Memory B cell (primary cell): ENCODE measurements around the gene CARMIL3.
"Not testable (repeated sequence)": the region's sequence is repeated elsewhere in the genome, so short reads cannot be mapped to it uniquely, and the experiment has no call there.

ENCODE experiments used
- ATAC-seq: fragments of 150-1000 bp; cut with Tn5 transposase; 2 replicates; pipeline ENCODE4 v1.10.0; 2021; ENCODE audit warnings: low read depth, mild to moderate bottlenecking, moderate library complexity
- DNase-seq, 2 donors: peaks; one replicate each; pipeline ENCODE4 v3.0.0; 2022; ENCODE audit warnings: low spot score in 2 of 2
- H3K27ac Mint-ChIP-seq: one replicate; pipeline ENCODE4 v1.8.0; 2022; ENCODE audit warnings: mild to moderate bottlenecking, moderate library complexity, mixed read lengths
- H3K27me3 Mint-ChIP-seq: one replicate; pipeline ENCODE4 v1.8.0; 2022; ENCODE audit warnings: mixed read lengths
- H3K36me3 Mint-ChIP-seq: one replicate; pipeline ENCODE4 v1.8.0; 2022; ENCODE audit warnings: mild to moderate bottlenecking, mixed read lengths
- H3K4me1 Mint-ChIP-seq: one replicate; pipeline ENCODE4 v1.8.0; 2022; ENCODE audit warnings: mixed read lengths
- H3K4me3 Mint-ChIP-seq: one replicate; pipeline ENCODE4 v1.8.0; 2022; ENCODE audit warnings: mild to moderate bottlenecking, moderate library complexity, mixed read lengths
- H3K9me3 Mint-ChIP-seq: one replicate; pipeline ENCODE4 v1.8.0; 2022; ENCODE audit warnings: mixed read lengths

CARMIL3 gene

GRCh38 chr14:24094841-24095270, 43.0 kb downstream of the CARMIL3 start:
- H3K4me3 Mint-ChIP-seq = peak overlapping the region; percentile 94
- no peaks in the 10 kb centered on the region for H3K27me3 Mint-ChIP-seq
- ATAC-seq = no peak
- DNase-seq = no peak
- no peaks in the 10 kb centered on the region for H3K9me3 Mint-ChIP-seq
- H3K36me3 Mint-ChIP-seq = peaks cover 12% of the 10 kb centered on the region
- H3K27ac Mint-ChIP-seq = peak overlapping the region; percentile 94
- peaks cover 29% of the 10 kb centered on the region for H3K4me1 Mint-ChIP-seq

GRCh38 chr14:24095271-24096068, 43.7 kb downstream of the CARMIL3 start:
- Mint-ChIP-seq H3K9me3 (no peaks in the 10 kb centered on the region), H3K27me3 (no peaks in the 10 kb centered on the region), H3K4me3 (peak overlapping the region; percentile 94), H3K27ac (peak overlapping the region; percentile 94), H3K4me1 (peaks cover 26% of the 10 kb centered on the region), H3K36me3 (peaks cover 14% of the 10 kb centered on the region)
- DNase-seq (peak; percentile 40 to 42), ATAC-seq (peak; percentile 56)

- Mint-ChIP-seq H3K4me1 (peaks cover 23% of the 10 kb centered on the region), H3K36me3 (peaks cover 14% of the 10 kb centered on the region), H3K27ac (peak overlapping the region; percentile 11), H3K4me3 (peak overlapping the region; percentile 59), H3K27me3 (no peaks in the 10 kb centered on the region), H3K9me3 (no peaks in the 10 kb centered on the region)
- DNase-seq (no peak), ATAC-seq (no peak)
These were observed 44.9 kb downstream of the CARMIL3 start for GRCh38 chr14:24096545-24097181.

DNA sequence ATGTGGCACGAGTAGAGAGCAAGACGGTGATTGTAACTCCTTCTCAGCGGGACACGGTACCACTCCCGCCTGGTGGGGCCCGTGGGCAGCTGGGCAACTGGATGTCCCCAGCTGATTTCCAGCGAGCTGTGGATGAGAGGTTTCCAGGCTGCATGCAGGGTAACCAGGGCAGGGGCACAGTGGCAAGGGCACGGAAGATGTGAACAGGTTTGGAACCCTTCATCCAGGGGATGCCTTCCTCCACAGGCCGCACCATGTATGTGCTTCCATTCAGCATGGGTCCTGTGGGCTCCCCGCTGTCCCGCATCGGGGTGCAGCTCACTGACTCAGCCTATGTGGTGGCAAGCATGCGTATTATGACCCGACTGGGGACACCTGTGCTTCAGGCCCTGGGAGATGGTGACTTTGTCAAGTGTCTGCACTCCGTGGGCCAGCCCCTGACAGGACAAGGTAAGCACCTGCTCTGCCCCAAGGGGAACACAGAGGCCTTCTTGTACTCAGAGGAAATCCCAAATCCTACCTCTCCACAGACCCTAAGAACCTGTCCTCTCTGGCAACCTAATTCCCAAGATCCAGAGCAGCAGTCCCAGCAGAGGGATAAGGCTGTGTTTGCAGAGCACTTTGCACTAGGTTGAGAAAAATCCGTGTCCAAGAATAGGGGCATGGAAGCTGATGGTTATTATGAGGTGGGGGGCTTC, 46.6 kb downstream of the CARMIL3 start:
- Mint-ChIP-seq H3K4me3 (no peak overlapping the region), H3K27ac (no peak overlapping the region)

GRCh38 chr14:24098927-24099813, 47.4 kb downstream of the CARMIL3 start:
- no peak for ATAC-seq
- no peaks in the 10 kb centered on the region for H3K27me3 Mint-ChIP-seq
- H3K36me3 Mint-ChIP-seq = peaks cover 20% of the 10 kb centered on the region
- H3K27ac Mint-ChIP-seq = no peak overlapping the region
- H3K4me3 Mint-ChIP-seq = no peak overlapping the region
- no peaks in the 10 kb centered on the region for H3K9me3 Mint-ChIP-seq
- peaks cover 16% of the 10 kb centered on the region for H3K4me1 Mint-ChIP-seq
- DNase-seq = no peak

More for the DNA sequence above, 46.6 kb downstream of the CARMIL3 start:
- H3K27me3 Mint-ChIP-seq = no peaks in the 10 kb centered on the region
- no peak for DNase-seq
- H3K4me1 Mint-ChIP-seq = peaks cover 21% of the 10 kb centered on the region
- no peak for ATAC-seq
- H3K36me3 Mint-ChIP-seq = peaks cover 17% of the 10 kb centered on the region
- no peaks in the 10 kb centered on the region for H3K9me3 Mint-ChIP-seq

DNA sequence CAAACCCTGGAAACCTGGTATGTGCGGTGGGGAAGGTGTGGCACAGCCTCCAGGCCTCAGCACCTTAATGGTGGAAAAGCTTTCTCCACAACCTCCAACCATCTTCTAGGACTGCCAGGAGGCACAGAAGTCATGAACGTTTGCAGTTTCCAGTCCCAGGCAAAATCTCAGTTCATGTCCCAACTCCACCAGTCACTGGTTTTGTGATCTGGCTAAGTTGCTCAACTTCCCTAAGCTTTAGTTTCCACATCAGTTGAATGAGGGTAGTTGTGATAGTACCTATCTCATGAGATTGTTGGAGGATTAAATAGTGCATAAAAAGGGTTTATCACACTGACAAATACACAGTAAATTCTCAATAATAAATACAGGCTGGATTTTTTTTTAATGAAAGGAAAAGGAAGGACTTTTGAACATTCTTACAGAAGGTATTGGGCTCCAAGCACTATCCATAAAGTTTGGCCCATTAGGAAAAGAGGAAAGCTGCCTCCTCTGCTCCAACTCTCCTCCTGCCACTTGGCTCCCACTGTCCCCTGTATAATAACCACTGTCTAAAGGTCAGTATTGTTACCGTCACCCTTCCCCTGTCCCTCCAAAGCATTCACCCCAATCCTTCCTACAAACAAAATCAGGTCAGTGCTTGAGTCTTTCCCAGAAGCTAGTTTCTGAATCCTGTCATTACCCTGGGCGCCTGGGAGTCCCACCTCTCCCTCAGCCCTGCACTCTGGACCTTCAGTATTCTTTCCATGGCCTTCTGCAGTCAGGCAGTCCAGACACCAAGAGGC, 48.6 kb downstream of the CARMIL3 start:
- Mint-ChIP-seq H3K27ac (no peak overlapping the region), H3K36me3 (peaks cover 24% of the 10 kb centered on the region)

DNA sequence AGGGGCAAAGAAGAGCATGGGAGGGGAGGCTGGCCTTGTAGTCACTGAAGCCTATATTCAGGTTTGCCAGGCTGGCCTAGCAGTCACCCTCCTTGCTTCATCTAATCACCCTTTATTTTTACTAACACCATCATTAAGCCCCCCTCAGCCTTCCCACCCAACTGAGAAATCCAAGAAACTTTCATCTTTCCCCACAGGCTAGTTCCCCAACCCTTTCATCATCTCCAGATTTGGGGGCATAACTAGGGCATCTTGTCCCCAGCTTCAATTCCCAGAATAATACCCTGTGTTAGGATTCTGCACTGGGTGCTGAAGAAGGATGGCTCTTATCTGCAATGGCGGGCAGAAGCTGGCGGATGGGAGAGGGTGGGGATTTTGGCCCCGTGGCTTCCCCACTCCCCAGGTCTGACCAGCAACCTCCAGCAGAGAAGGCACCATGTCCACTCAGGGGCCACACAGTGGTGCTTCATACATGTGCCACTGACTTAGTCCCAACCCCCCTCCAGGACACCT, 49.2 kb downstream of the CARMIL3 start:
- peaks cover 24% of the 10 kb centered on the region for H3K36me3 Mint-ChIP-seq
- H3K27ac Mint-ChIP-seq = no peak overlapping the region
- no peak overlapping the region for H3K4me3 Mint-ChIP-seq
- peaks cover 9% of the 10 kb centered on the region for H3K4me1 Mint-ChIP-seq
- DNase-seq = no peak
- ATAC-seq = no peak
- no peaks in the 10 kb centered on the region for H3K27me3 Mint-ChIP-seq
- no peaks in the 10 kb centered on the region for H3K9me3 Mint-ChIP-seq

More for the DNA sequence above, 48.6 kb downstream of the CARMIL3 start:
- peaks cover 14% of the 10 kb centered on the region for H3K4me1 Mint-ChIP-seq
- no peaks in the 10 kb centered on the region for H3K9me3 Mint-ChIP-seq
- H3K27me3 Mint-ChIP-seq = no peaks in the 10 kb centered on the region
- H3K4me3 Mint-ChIP-seq = no peak overlapping the region
- DNase-seq (no peak), ATAC-seq (no peak)

DNA sequence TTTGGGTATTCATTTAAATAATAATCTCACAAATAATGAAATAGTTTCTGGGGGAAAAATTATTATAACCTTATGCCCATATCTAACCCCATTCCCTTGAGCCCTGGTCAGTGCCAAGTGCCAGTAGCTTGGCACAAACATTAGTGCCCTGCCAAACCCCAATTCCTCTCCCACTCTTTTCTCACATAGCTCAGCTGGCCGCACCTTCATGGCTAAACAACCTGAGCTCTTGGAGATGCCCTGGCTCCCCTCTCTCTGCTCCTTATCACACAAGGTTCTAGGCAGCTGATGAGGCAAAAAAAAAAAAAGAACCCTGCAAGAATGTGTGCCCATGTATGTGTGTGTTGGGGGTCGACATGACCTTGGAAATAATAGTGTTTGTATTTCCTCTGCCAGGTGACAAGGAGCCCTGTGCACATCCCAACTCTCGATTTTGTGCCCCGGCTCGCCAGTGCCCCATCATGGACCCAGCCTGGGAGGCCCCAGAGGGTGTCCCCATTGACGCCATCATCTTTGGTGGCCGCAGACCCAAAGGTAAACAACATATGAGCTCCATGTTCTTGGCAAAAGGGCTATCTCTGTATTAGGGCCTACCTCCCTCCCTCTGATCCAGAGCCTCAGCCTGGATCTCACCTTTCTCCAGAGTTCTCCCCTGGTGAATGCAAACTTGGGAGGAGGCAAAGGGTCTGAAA, 50.7 kb downstream of the CARMIL3 start:
- ATAC-seq (no peak), DNase-seq (no peak)
- Mint-ChIP-seq H3K9me3 (no peaks in the 10 kb centered on the region), H3K27me3 (no peaks in the 10 kb centered on the region), H3K4me1 (peaks cover 2% of the 10 kb centered on the region), H3K4me3 (no peak overlapping the region), H3K27ac (no peak overlapping the region), H3K36me3 (peaks cover 19% of the 10 kb centered on the region)

DNA sequence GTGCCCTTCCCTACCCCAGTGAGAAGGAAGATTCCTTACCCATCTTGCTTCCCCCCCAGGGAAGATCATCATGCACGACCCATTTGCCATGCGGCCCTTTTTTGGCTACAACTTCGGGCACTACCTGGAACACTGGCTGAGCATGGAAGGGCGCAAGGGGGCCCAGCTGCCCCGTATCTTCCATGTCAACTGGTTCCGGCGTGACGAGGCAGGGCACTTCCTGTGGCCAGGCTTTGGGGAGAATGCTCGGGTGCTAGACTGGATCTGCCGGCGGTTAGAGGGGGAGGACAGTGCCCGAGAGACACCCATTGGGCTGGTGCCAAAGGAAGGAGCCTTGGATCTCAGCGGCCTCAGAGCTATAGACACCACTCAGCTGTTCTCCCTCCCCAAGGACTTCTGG, 51.6 kb downstream of the CARMIL3 start:
- no peak overlapping the region for H3K27ac Mint-ChIP-seq
- no peaks in the 10 kb centered on the region for H3K9me3 Mint-ChIP-seq
- peaks cover 2% of the 10 kb centered on the region for H3K4me1 Mint-ChIP-seq
- peaks cover 19% of the 10 kb centered on the region for H3K36me3 Mint-ChIP-seq
- no peak for DNase-seq
- H3K27me3 Mint-ChIP-seq = no peaks in the 10 kb centered on the region
- no peak overlapping the region for H3K4me3 Mint-ChIP-seq
- ATAC-seq = no peak

DNA sequence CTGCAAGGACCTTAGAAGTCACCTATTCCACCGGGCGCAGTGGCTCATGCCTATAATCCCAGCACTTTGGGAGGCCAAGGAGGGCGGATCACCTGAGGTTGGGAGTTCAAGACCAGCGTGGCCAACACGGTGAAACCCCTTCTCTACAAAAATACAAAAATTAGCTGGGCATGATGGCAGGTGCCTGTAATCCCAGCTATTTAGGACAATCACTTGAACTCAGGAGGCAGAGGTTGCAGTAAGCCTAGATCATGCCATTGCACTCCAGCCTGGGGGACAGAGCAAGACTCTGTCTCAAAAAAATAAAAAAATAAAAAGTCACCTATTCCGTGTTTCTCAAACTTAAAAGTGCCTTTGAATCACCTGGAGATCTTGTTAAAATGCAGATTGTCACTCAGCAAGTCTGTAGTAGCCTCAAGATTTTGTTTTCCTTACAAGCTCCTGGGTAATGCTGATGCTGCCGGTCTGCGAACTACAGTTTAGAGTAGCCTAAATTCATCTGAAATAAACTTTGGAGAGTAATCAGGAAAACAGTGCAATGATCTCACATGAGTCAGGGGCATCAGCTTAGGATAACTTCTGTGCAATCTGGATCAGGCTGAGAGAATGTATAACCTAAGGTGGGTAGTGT, 53.9 kb downstream of the CARMIL3 start:
- not testable (repeated sequence) for ATAC-seq, H3K27ac Mint-ChIP-seq, H3K27me3 Mint-ChIP-seq, H3K4me3 Mint-ChIP-seq, H3K9me3 Mint-ChIP-seq, H3K36me3 Mint-ChIP-seq, H3K4me1 Mint-ChIP-seq, DNase-seq

- ATAC-seq (no peak), DNase-seq (no peak)
- Mint-ChIP-seq H3K27ac (no peak overlapping the region), H3K4me1 (peaks cover 7% of the 10 kb centered on the region), H3K36me3 (peaks cover 9% of the 10 kb centered on the region), H3K4me3 (no peak overlapping the region), H3K27me3 (no peaks in the 10 kb centered on the region), H3K9me3 (no peaks in the 10 kb centered on the region)
These were observed 55.0 kb downstream of the CARMIL3 start for GRCh38 chr14:24106672-24107271.
